Stimulated activated CD4-positive, alpha-beta T cell treated with anti-CD3 and anti-CD28 coated beads, Interleukin-2, amount 100 ng/mL, for 4 hours (primary cell): ENCODE results near the gene PTPRK.

Source experiments
- DNase-seq: peaks from one replicate; pipeline ENCODE4 v3.0.0-alpha.2; 2020; ENCODE audit warnings: low read depth

The PTPRK gene

GRCh38 chr6:128520436-128521281, at the start of gene PTPRK:
TSS of gene PTPRK (minus strand) at chr6:128520599. CDS start at chr6:128520358, 241 bp downstream.
- DNase-seq, result peak; percentile 86

GRCh38 chr6:128567029-128567428, 46.6 kb upstream of the PTPRK start:
- no peak for DNase-seq

- DNase-seq, result no peak
These were observed 40.6 kb upstream of the PTPRK start for GRCh38 chr6:128560966-128561365.

- no peak for DNase-seq
These were observed 38.5 kb upstream of the PTPRK start for GRCh38 chr6:128558924-128559323.

- no peak for DNase-seq
These were observed 37.6 kb upstream of the PTPRK start for GRCh38 chr6:128558021-128558420.

- no peak for DNase-seq
These were observed 36.7 kb upstream of the PTPRK start for GRCh38 chr6:128557081-128557480.

- no peak for DNase-seq
These were observed 33.9 kb upstream of the PTPRK start for GRCh38 chr6:128554302-128554701.

GRCh38 chr6:128541261-128541660, 20.9 kb upstream of the PTPRK start:
- no peak for DNase-seq

- DNase-seq, result no peak
These were observed 18.4 kb upstream of the PTPRK start for GRCh38 chr6:128538763-128539162.

GRCh38 chr6:128532827-128533226, 12.4 kb upstream of the PTPRK start:
- DNase-seq, result no peak

GRCh38 chr6:128532136-128532535, 11.7 kb upstream of the PTPRK start:
- DNase-seq, result no peak

- DNase-seq, result no peak
These were observed 11.3 kb upstream of the PTPRK start for GRCh38 chr6:128531696-128532095.

- DNase-seq, result no peak
These were observed 7.8 kb upstream of the PTPRK start for GRCh38 chr6:128528241-128528640.

GRCh38 chr6:128527375-128527774, 7.0 kb upstream of the PTPRK start:
- no peak for DNase-seq

- DNase-seq, result no peak
These were observed 5.9 kb upstream of the PTPRK start for GRCh38 chr6:128526152-128526914.

- DNase-seq, result no peak
These were observed 5.0 kb upstream of the PTPRK start for GRCh38 chr6:128525406-128525805.

GRCh38 chr6:128521282-128521632, 858 bp upstream of the PTPRK start:
- no peak for DNase-seq

- peak; percentile 31 for DNase-seq
These were observed 416 bp downstream of the PTPRK start for GRCh38 chr6:128519931-128520435.

GRCh38 chr6:128519132-128519930, 1.1 kb downstream of the PTPRK start:
- DNase-seq, result no peak

- no peak for DNase-seq
These were observed 1.8 kb downstream of the PTPRK start for GRCh38 chr6:128518434-128519131.

- no peak for DNase-seq
These were observed 3.3 kb downstream of the PTPRK start for GRCh38 chr6:128517124-128517523.

- no peak for DNase-seq
These were observed 3.9 kb downstream of the PTPRK start for GRCh38 chr6:128516514-128516898.
